Measurements from ENCODE around the gene BYSL. TPM values are rescaled to one million over a fixed set of nuclear protein-coding genes. Genes with fewer than 3 reads are reported as not detected.

The BYSL gene
- total and polyA plus RNA-seq, 2 donors (not counting 3 experiments of a cell fraction or from before 2014, with no cell fraction given) = 33.1 to 41.8 TPM

- Histone ChIP-seq H3K9ac (replicated peaks; ENCODE audit: extremely low read depth, insufficient read depth, low read length) (no peak overlapping the region), H3K9me1 (replicated peaks; ENCODE audit: control insufficient read depth, extremely low read depth, insufficient read depth, low read length) (no peaks in the 10 kb centered on the region), H3K27me3 (ENCODE audit: control insufficient read depth in 2 of 2, insufficient read depth in 2 of 2, low read length in 2 of 2) (no peaks in the 10 kb centered on the region), H3K4me2 (ENCODE audit: insufficient read depth, low read length) (no peak overlapping the region), H3K36me3 (ENCODE audit: control insufficient read depth in 2 of 2, extremely low read depth in 1 of 2, insufficient read depth in 2 of 2, low read length in 2 of 2) (peaks cover 39 to 57% of the 10 kb centered on the region in 2 experiments), H3K79me2 (ENCODE audit: control insufficient read depth, insufficient read depth, low read length) (peaks cover 33% of the 10 kb centered on the region), H3K4me1 (ENCODE audit: control insufficient read depth, extremely low read depth, insufficient read depth, low read length) (peaks cover 23% of the 10 kb centered on the region), H3K4me3 (replicated peaks in 1 of 3; ENCODE audit: insufficient read depth in 1 of 3, low read depth in 1 of 3, low read length in 3 of 3) (no peak overlapping the region), H3K9me3 (replicated peaks; ENCODE audit: control insufficient read depth, insufficient read depth, low read length) (no peaks in the 10 kb centered on the region), H4K20me1 (replicated peaks; ENCODE audit: control insufficient read depth, extremely low read depth, insufficient read depth, low read length) (no peaks in the 10 kb centered on the region), H2AFZ (ENCODE audit: low read depth, low read length) (no peak overlapping the region), H3K27ac (ENCODE audit: insufficient read depth, low read depth, low read length) (no peak overlapping the region)
- dilution Hi-C loops (cut with MboI; ENCODE audit: extremely low pct_ligation_motif_present, low sequenced_read_pairs) = no loop called here
- FAIRE-seq = no peak
- POLR2A ChIA-PET = interaction anchor here (0.6 kb wide), 1 partner anchor 70 kb away, joined by 5 read pairs; no protein-coding TSS in a partner anchor
- TF ChIP-seq GATA2 (IDR thresholded peaks at IDR 0.05; ENCODE audit: insufficient read depth, insufficient read length, low read depth, low read length) = no peak
- TF ChIP-seq JUN (IDR thresholded peaks at IDR 0.05; ENCODE audit: borderline replicate concordance, insufficient read depth, insufficient read length, low read depth) = no peak
- no peak for TF ChIP-seq EZH2 (IDR thresholded peaks at IDR 0.05; ENCODE audit: borderline replicate concordance, low read depth, low read length, severe bottlenecking)
- no peak for TF ChIP-seq POLR2AphosphoS5 (IDR thresholded peaks at IDR 0.05; ENCODE audit: insufficient read depth, low read depth, low read length)
- TF ChIP-seq, protein P1, sequence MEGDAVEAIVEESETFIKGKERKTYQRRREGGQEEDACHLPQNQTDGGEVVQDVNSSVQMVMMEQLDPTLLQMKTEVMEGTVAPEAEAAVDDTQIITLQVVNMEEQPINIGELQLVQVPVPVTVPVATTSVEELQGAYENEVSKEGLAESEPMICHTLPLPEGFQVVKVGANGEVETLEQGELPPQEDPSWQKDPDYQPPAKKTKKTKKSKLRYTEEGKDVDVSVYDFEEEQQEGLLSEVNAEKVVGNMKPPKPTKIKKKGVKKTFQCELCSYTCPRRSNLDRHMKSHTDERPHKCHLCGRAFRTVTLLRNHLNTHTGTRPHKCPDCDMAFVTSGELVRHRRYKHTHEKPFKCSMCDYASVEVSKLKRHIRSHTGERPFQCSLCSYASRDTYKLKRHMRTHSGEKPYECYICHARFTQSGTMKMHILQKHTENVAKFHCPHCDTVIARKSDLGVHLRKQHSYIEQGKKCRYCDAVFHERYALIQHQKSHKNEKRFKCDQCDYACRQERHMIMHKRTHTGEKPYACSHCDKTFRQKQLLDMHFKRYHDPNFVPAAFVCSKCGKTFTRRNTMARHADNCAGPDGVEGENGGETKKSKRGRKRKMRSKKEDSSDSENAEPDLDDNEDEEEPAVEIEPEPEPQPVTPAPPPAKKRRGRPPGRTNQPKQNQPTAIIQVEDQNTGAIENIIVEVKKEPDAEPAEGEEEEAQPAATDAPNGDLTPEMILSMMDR (IDR thresholded peaks at IDR 0.05; ENCODE audit: extremely low read depth in 1 of 2, insufficient read depth in 1 of 2, low read depth in 1 of 2, low read length in 2 of 2) = no peak
- no peak for TF ChIP-seq MYC (IDR thresholded peaks at IDR 0.05; ENCODE audit: low read depth, low read length)
- no peak for TF ChIP-seq FOS (IDR thresholded peaks at IDR 0.05; ENCODE audit: borderline replicate concordance, insufficient read depth, low read length)
- no peak for TF ChIP-seq POLR2A (IDR thresholded peaks at IDR 0.05; ENCODE audit: low read depth, low read length)
- TF ChIP-seq MAX (IDR thresholded peaks at IDR 0.05; ENCODE audit: insufficient read depth, insufficient read length) = no peak
- intact Hi-C loops (cut with micrococcal nuclease) = no loop called here
- CTCF ChIA-PET = interaction anchor here (0.9 to 8.5 kb wide), 6 partner anchors 13 to 134 kb away, joined by 3 to 149 read pairs (median 22); partner anchors contain the start of genes BYSL and MED20
- no peak for DNase-seq (ENCODE audit: low read depth, low spot score)
- TSS peak; percentile 23 for BruUV-seq (replicated peaks)
Observed at GRCh38 chr6:41935193-41935574, 13.9 kb downstream of the BYSL start.

Data from endothelial cell of umbilical vein (primary cell).